Glutamatergic neuron (in vitro differentiated cells): ENCODE results near the gene BNIP5. TPM values are rescaled to one million over a fixed set of nuclear protein-coding genes. Genes with fewer than 3 reads are reported as not detected.

ENCODE experiments used
- DNase-seq: peaks from one replicate; pipeline ENCODE4 v3.0.0; 2022
- H3K27ac Mint-ChIP-seq: one replicate; pipeline ENCODE4 v1.8.0; 2020; ENCODE audit warnings: mild to moderate bottlenecking, mixed read lengths, inconsistent platforms; ENCODE audit not compliant: unreplicated experiment
- H3K27me3 Mint-ChIP-seq: one replicate; pipeline ENCODE4 v1.8.0; 2020; ENCODE audit warnings: mild to moderate bottlenecking, moderate library complexity, mixed read lengths, inconsistent platforms; ENCODE audit not compliant: unreplicated experiment
- H3K36me3 Mint-ChIP-seq: one replicate; pipeline ENCODE4 v1.8.0; 2020; ENCODE audit warnings: mild to moderate bottlenecking, mixed read lengths, inconsistent platforms; ENCODE audit not compliant: unreplicated experiment
- H3K4me1 Mint-ChIP-seq: one replicate; pipeline ENCODE4 v1.8.0; 2020; ENCODE audit warnings: mild to moderate bottlenecking, low read depth, mixed read lengths, inconsistent platforms; ENCODE audit not compliant: unreplicated experiment
- H3K4me3 Mint-ChIP-seq: one replicate; pipeline ENCODE4 v1.8.0; 2020; ENCODE audit warnings: mild to moderate bottlenecking, mixed read lengths, inconsistent platforms; ENCODE audit not compliant: unreplicated experiment
- H3K9me3 Mint-ChIP-seq: one replicate; pipeline ENCODE4 v1.8.0; 2020; ENCODE audit warnings: mild to moderate bottlenecking, moderate library complexity, mixed read lengths, inconsistent platforms; ENCODE audit not compliant: unreplicated experiment
- total RNA-seq: library from RNA; stranded (reverse); fragmentation: NEBNext Ultra II Directional; extraction: Animal tissue kit (Norgen Biotek cat#: 25700); gene quantifications from one replicate; pipeline ENCODE4 v1.2.1, GENCODE V29; 2021; ENCODE audit not compliant: unreplicated experiment
- TF ChIP-seq, protein P1 (sequence below): fragments of 200-600 bp; sonication (generic); IDR thresholded peaks from one replicate; pipeline ENCODE4 v1.5.0; 2021; ENCODE audit not compliant: partially characterized antibody, unreplicated experiment

Gene BNIP5
- total RNA-seq, 1 donor from 2014 or later = not detected

DNA sequence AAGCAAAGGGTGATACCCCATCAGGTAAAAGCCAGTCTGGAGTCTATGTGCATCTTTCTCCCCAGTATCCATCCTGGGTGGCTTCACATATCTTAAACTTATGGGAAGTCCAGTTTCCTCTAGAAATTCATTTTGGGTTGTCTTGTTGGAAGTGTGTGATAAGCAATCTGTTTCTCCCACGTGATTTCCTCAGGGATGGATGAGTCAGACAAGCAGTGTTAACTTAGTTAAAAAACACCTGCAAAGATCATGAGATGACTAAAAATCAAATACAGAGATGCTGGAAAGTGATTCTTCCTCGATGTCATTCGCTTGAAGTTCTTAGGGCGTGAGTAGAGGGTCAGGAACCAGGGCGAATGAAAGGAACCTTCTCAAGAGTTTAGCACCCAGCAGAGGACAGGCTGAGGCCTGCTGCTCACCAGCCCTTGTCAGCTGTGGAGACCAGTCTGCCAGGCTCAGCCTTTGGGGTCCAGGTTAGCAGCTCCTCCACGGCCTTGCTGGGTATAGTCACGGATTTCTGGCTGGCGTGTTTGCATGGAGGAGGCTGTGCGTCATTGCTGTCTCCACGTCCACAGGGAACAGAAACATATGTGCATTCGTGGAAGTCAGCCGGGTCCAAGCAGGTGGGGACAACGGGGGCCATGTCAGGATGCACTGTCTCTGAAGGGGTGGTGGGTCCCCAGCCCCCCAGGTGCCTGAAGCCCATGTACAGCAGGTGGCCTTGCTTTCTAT is 69.6 kb downstream of the BNIP5 start:
- Mint-ChIP-seq H3K9me3 (no peaks in the 10 kb centered on the region), H3K27me3 (no peaks in the 10 kb centered on the region), H3K27ac (no peak overlapping the region), H3K4me1 (peaks cover 3% of the 10 kb centered on the region), H3K36me3 (peaks cover 6% of the 10 kb centered on the region), H3K4me3 (no peak overlapping the region)
- no peak for DNase-seq
- TF ChIP-seq, protein P1, sequence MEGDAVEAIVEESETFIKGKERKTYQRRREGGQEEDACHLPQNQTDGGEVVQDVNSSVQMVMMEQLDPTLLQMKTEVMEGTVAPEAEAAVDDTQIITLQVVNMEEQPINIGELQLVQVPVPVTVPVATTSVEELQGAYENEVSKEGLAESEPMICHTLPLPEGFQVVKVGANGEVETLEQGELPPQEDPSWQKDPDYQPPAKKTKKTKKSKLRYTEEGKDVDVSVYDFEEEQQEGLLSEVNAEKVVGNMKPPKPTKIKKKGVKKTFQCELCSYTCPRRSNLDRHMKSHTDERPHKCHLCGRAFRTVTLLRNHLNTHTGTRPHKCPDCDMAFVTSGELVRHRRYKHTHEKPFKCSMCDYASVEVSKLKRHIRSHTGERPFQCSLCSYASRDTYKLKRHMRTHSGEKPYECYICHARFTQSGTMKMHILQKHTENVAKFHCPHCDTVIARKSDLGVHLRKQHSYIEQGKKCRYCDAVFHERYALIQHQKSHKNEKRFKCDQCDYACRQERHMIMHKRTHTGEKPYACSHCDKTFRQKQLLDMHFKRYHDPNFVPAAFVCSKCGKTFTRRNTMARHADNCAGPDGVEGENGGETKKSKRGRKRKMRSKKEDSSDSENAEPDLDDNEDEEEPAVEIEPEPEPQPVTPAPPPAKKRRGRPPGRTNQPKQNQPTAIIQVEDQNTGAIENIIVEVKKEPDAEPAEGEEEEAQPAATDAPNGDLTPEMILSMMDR = no peak

Other genes with a start within 250 kb of the BNIP5 start
- 4.2 TPM for gene MAPK13, start 206.4 kb downstream of the BNIP5 start, total RNA-seq
- 36.2 TPM for gene BRPF3, start 140.1 kb downstream of the BNIP5 start, total RNA-seq
- not detected for gene PNPLA1, start 66.8 kb downstream of the BNIP5 start, total RNA-seq
- gene ETV7, start 50.8 kb upstream of the BNIP5 start, total RNA-seq = not detected
- gene PXT1, start 106.0 kb upstream of the BNIP5 start, total RNA-seq = not detected
- gene KCTD20, start 106.1 kb upstream of the BNIP5 start, total RNA-seq = 29.1 TPM
- gene STK38, start 210.6 kb upstream of the BNIP5 start, total RNA-seq = 55.1 TPM